HG03066 (cell line): Measurements from ENCODE around the gene PLAAT4.
A peak's percentile ranks its signal among the peaks of the same experiment; 100 is the strongest.
"Not testable (repeated sequence)": the region's sequence is repeated elsewhere in the genome, so short reads cannot be mapped to it uniquely, and the experiment has no call there.

Source experiments
- ATAC-seq: cut with Tn5 transposase; IDR thresholded peaks from one replicate; pipeline ENCODE4 v1.9.1; 2021; ENCODE audit warnings: low read depth; ENCODE audit not compliant: unreplicated experiment

The PLAAT4 gene

DNA sequence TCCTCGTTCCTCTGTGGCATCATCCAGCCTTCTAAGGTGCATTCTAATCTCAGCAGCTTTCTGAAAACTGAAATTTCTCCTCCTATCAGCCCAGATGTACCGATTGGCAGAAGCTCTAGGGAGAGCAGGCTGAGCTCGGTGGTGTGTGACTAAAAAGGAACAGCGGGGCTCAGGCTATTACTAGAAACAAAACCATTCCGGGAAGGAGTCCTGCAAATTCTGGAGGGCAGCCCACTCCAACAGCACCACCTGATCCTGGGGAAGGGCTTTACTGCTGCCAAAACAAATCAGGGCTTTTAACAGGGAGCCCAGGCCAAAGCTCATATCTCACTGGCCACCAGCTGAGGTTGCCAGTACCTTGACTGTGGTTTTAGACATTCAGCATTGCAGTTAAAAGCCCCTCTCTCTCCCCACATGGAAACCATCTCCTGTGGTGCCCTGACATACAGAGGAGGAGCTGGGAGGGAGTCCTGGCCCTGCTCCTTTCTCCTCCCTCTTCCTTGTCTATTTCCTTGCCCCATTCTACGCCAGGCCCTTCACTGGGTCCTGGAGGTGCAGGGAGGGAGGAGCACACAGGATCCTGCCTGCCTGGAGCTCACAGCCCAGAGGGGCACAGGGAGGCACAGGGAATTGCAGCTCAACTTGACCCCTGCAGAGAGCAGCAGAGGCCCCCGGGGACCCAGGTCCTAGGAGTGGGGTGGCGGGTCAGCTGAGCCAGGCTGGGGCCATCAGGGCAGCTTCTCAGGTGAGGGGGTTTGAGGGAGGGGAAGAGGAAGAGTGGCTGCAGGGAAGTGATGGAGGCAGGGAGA lies 889 bp downstream of the PLAAT4 start:
- ATAC-seq, result no peak

DNA sequence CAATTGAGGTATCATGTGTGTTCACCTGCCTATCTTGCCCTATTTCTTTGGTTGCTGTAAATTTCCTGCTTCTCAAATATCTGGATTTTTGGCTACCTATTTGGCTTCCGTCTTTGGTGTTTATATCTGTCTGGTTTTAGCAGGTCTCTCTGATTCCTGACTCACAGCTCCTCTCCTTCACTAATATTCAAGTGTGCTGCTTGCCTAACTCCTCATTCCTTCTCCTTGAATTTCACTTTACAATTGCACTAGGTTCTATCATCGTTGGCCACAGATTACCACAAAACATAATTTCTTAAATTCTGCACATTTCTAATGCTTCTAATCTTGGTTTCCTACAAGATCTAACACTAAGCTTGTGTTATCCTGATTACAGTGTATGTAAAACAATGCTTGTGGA lies 5.9 kb downstream of the PLAAT4 start:
- ATAC-seq, result not testable (repeated sequence)

DNA sequence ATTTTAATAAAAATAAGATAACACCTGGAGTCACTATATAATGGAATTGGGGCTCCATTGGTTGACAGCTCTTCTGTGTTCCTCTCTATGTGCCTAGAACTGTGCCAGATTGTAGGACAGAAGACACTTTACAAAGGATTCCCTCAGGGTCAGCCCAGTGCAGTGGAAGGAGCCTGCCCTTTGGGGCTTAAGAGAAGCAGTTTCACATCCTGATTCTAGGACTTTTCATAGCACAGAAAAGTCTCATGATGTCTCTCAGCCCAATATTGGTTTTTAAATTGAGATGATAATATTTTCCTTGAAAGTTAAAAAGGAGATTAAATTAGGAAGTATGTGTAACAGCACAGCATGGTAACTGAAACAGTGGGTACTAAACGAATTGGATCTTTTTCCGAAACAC lies 7.1 kb downstream of the PLAAT4 start:
- ATAC-seq, result no peak

DNA sequence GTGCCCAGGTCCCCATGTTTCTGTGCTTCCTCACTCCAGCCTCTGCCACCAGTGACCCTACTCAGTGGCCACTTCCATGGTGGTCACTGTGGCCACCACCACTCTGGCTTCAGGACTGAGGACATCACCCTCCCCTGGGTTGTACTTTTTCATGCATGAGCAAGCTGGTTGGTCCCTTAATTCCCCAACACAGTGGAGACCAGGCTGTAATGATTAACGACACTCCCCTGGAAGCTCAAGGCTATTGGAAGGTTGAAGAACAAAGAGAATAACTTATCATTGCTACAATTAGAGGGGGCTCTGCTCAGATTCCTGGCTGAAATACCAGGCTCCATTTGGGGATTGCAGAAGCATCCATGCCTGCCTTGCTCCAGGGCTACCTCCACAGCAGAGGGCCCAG lies 10.5 kb downstream of the PLAAT4 start:
- no peak for ATAC-seq

DNA sequence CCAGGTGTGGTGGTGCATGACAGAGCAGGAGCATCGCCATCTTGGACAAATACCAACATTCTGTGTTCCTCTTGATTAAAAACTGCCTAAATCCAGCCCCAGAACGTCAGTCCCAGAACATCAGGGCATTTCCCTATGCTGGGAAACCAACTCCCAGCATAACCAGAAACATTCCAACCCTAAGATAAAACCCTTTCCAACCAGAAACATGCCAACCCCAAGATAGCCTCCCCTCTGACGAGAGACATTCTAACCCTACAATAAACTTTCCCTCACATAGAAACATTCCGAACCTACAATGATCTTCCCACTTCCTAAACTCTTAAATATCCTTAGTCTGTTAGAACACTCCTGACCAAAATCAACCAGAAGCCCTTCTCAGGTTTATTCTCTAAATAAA lies 11.6 kb downstream of the PLAAT4 start:
- no peak for ATAC-seq

DNA sequence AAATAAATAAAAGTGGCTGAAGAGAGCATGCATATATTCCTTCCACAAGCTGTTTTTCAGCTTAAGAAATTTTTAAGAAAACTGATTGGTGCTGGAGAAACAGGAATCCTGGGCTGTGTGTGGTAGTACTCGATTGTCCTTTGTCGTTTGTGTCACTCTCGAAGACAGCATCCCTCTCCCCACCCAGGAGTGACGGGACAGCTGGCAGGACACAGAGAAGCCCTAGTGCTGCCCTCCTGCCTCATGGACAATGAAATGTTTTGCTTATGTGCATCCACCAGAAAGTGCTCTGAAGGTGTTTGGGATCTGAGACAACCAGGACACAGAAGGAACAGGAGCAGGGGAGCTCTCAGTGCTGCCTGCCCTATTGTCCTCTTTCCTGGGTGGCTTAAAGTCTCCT lies 12.8 kb downstream of the PLAAT4 start:
- ATAC-seq, result no peak

DNA sequence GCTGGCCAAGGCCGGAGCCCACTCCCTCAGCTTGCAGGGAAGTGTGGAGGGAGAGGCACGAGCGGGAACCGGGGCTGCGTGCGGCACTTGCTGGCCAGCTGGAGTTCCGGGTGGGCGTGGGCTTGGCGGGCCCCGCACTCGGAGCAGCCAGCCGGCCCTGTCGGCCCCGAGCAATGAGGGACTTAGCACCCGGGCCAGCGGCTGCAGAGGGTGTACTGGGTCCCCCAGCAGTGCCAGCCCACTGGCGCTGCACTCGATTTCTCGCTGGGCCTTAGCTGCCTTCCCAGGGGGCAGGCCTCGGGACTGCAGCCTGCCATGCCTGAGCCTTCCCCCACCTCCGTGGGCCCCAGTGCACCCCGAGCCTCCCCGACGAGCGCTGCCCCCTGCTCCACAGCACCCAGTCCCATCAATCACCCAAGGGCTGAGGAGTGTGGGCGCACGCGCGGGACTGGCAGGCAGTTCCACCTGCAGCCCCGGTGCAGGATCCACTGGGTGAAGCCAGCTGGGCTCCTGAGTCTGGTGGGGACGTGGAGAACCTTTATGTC lies 13.6 kb downstream of the PLAAT4 start:
- not testable (repeated sequence) for ATAC-seq

DNA sequence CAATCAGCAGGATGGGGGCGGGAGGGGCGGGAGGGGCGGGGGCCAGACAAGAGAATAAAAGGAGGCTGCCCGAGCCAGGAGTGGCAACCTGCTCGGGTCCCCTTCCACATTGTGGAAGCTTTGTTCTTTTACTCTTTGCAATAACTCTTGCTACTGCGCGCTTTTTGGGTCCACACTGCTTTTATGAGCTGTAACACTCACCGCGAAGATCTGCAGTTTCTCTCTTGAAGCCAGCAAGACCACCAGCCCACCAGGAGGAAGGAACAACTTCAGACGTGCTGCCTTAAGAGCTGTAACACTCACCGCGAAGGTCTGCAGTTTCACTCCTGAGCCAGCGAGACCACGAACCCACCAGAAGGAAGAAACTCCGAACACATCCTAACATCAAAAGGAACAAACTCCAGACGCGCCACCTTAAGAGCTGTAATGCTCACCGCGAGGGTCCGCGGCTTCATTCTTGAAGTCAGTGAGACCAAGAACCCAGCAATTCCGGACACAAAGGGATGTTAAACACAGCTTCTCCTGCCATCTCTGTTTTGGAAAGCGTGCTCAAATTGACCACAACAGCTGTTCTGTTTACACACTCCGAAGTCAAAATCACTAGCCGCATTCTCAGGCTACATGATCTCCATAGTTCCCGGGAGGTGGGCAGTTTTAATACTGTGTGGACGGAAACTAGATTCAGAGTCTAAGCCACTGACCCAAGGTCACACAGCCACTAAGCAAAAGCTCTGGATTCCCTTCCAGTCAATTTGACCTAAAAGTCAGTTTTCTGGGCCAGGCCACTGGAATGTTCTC lies 14.7 kb downstream of the PLAAT4 start:
- no peak for ATAC-seq

DNA sequence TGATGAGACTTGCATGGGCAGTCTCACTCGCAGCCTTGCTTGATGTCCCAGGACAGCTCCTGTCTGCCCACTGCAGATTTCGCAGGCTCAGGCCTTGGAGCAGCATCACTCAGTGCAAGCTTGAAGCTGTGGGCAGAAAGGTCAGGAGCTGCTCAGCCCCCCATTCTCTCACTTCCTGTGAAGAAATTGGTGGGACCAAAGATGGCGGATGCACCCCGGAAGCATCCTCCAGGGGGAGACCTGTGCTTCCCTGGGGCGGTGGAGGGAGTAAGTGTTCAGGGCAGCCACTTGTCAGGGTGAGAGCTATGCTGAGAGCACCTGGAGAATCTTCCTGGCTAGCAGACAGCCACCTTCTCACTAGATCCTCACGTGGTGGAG lies 15.3 kb downstream of the PLAAT4 start:
- ATAC-seq, result no peak

DNA sequence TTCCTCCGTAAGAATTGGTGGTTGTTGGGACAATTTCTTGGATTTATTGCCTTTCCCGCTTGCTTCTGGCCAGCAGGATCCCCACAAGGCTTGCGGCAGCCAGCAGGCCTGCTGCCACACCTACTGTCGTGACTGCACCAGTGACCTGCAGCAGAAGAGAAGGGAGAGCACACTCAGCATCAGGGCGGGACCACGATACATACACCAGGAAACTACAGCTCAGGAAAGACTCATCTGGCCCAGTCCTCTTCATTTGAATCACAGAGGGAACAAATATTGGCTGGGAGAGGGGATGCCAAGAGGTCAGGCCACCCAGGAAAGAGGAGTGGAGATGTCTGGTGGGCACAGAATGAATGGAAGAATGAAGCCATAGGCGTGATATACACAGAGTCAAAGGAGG lies 16.3 kb downstream of the PLAAT4 start:
- no peak for ATAC-seq

DNA sequence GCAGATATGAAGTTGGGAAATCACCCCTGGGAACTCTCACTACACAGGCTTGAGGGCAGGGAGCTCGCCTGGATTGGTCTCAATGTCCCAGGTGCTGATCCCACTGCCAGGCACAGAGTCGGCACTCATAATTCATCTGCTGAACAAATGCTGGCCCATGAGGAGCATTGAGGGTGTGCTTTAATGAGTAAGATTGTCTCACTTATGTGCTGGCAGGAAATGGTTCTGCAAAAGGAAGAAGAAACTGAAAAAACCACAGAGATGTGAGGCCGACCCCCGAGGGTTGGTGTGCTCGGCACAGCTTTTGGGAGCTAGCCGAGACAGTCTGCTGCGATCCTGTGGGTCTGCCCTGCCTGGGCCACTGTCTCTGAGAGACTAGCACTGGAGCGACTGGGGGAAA lies 17.2 kb downstream of the PLAAT4 start:
- ATAC-seq, result no peak

DNA sequence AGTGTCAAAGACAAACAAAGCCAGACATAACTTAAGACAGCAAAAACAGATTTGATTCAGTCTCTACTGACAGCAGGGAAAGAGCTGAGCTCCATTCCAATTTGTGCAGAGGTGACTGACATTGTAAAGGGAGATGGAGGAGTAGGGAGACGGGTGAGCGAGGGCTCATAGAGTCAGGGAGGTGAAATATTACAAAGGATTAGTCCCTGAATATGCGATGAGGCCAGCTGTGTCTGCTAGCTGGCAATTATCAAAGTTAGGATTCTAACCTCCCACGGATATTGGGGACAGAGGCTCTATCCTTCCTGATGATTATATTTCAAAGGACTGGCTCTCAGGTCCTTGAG lies 18.2 kb downstream of the PLAAT4 start:
- no peak for ATAC-seq

DNA sequence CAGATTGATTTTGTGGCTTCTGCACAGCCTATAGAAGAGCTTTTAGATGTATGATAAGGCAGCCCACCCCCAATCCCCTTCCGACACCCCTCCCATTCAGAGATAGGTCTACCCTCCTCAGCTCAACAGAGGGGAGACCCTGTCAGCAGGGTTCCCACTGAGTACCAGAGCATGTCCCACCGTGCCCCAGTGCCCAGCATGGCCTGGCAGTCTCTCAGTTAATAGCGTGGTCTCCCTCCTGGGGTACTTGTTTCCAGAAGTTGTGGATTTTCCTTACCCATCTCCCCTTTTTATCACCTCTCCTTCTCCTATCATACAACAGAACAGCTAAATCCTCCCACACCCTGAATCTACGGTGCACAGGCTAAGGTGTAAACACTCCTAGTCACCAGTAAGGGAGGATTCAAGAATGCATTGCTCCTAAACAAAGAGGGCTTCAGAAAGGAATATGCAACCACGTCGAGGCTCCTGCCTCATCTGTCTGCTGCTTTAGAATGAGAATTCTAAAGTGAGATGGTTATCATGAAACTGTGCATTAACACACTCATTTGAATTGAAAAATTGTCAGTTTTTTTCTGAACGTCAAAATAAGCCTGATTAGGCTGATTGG lies 19.9 kb downstream of the PLAAT4 start:
- ATAC-seq, result no peak

DNA sequence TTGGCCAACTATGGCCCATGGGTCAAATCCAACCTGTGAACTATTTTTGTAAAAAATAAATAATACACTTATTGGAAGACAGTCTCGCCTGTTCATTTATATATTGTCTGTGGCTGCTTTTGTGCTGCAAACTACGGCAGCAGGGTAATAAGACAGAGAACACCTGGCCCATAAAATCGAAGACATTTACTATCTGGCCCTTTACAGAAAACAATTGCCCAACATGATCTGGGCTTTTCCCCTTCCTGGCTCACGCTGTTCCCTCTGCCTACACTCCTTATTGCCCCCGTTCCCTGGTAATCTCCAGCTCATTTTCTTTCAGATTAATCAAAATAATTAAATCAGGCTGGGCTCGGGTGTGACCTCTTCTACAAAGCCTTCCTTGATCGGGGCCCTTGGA lies 21.0 kb downstream of the PLAAT4 start:
- no peak for ATAC-seq

DNA sequence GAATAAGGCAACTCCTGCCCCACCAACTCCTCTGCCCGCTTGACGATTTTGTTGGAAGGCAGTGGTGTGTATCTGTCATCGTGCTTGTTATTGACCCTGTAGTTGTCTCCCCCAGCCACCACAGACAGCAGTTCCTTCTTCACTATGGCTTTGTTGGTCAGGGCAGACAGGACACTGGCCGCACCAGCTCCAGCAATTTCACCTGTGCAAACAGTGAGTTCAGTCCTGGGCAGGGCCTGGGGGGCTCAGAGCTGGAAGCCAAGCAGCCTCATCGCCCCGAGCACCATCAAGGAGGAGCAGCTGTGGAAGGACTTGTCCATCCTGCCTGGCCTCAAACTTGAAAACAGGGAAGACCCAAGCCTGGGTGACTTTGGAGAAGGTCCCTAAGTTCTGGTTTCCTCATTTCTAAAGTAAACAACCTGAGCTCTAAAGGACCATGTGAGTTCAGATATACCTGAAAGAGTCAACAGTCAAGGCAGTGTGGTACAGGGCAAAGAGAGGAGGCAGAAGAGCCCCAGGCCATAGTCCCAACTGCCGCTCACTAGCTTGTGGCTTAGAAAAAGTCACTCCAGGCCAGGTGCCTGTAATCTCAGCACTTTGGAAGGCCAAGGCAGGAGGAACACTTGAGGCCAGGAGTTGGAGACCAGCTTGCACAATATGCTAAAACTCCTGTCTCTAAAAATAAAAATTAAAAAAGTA lies 22.0 kb downstream of the PLAAT4 start:
- no peak for ATAC-seq

DNA sequence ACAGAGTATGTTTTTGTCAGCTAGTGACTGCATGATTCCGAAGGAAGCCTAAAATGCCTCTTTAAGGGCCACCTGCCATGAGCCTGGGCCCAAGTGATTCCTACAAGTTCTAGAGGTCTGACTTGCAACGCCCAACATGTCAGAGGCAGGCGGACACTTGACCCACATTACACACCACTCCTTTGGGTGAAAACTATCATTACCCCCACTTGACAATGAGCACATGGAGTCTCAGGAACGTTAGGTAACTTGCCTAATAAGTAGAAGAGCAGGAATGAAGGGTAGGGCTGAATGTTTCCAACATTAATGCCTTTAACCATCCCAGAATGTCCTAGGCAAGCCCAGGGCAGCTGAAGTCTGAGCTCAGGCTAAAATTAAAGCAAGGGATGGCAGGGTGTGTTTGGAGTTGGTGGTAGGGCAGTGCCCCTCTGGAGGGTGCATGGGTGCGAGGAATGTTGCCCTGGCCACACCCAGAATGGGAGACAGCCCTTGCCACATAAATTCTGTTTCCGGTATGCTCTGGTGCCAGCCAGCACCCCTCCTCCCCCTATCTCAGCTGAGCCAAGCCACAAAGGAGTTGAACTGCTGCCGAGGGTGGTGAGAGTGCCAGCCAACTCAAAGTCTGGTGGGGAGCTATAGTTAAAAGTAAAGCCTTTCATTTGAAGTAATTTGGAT lies 24.0 kb downstream of the PLAAT4 start:
- ATAC-seq, result no peak

DNA sequence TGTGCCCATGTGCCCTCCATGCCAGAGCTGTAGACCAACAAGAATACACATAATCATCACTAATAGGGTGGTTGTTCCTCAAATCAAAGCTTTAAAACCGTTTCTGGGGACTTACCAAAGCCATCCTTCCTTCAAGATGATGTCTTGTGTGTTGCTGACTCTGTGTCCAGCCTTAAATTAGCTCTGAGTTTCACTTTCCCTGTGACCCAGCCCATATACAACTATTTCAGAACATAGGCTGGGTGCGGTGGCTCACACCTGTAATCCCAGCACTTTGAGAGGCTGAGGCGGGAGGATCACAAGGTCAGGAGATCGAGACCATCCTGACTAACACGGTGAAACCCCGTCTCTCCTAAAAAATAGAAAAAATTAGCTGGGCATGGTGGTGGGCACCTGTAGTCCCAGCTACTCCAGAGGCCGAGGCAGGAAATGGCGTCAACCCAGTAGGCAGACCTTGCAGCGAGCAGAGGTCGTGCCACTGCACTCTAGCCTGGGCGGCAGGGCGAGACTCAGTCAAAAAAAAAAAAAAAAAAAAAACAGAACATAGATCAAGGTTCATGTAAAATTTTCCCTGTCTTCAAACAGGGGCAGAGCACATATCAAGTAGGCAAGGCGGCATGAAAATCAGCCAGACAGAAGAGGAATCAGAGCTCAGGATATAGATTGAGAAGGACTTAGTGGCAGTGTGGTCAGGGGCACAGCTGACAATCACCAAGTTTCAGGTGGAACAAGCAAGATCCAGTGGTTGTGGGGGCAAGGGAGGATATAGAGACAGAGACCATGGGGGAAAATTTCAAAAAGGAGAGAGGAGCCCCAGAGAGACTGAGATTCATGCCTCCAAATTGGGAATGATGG lies 26.8 kb downstream of the PLAAT4 start, which contains the start of gene PLAAT2:
PLAAT2 (minus strand) TSS at position 179 of the 855 bp plus-strand sequence; CDS start at position 124, 55 bp downstream.
- ATAC-seq, result no peak

DNA sequence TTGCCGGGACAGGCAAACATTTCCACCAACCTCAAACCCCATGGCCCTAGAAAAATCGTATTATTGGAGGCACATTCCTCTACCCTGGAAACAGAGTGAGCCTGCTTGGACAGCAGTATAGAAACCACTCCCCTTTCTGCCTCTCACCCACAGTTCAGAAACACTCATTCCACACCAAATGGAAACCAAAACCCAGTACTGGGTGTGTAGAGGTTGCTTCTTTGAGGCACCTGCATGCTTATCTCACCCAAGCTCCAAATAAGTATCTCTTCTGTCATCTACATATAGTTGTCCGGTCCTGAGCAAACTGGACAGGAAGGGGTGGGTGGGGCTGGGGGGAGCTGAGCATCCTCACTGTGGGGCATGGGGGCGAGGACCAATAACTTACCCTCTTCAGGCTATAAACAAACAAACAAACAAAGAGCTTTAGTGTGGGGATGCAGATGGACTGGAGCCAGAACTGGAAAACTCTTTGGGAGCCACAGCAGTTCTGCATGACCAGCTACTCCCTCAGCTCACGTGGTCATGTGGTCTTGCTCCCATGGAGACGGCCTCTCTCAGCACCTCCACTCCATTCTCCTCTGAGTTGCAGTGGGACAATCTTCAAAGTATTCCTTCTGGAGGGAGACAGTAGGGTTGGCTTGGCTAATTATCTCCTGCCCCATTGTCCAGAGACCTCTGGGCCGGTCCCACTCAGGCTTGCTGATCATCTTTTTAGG lies 27.6 kb downstream of the PLAAT4 start:
- ATAC-seq, result peak; percentile 67
